ENCODE measurements around the gene GIMAP8. TPM values are rescaled to one million over a fixed set of nuclear protein-coding genes. Genes with fewer than 3 reads are reported as not detected.

GIMAP8 gene
- total RNA-seq, 1 donor = not detected

GRCh38 chr7:150466477-150466876 is 16.0 kb downstream of the GIMAP8 start:
- H3K4me3 ChIP-seq (ENCODE audit: low read depth, low read length) = no peak overlapping the region
- TF ChIP-seq CTCF (IDR thresholded peaks at IDR 0.05; ENCODE audit: insufficient read depth, low read depth, low read length) = no peak
- peak; percentile 19 for DNase-seq (ENCODE audit: low read depth)

GRCh38 chr7:150468241-150468640 is 17.8 kb downstream of the GIMAP8 start:
- no peak for TF ChIP-seq CTCF (IDR thresholded peaks at IDR 0.05; ENCODE audit: insufficient read depth, low read depth, low read length)
- no peak overlapping the region for H3K4me3 ChIP-seq (ENCODE audit: low read depth, low read length)
- no peak for DNase-seq (ENCODE audit: low read depth)

GRCh38 chr7:150471886-150472285 is 21.5 kb downstream of the GIMAP8 start:
- H3K4me3 ChIP-seq (ENCODE audit: low read depth, low read length) = no peak overlapping the region
- no peak for DNase-seq (ENCODE audit: low read depth)
- TF ChIP-seq CTCF (IDR thresholded peaks at IDR 0.05; ENCODE audit: insufficient read depth, low read depth, low read length) = no peak

- no peak for DNase-seq (ENCODE audit: low read depth)
- TF ChIP-seq CTCF (IDR thresholded peaks at IDR 0.05; ENCODE audit: insufficient read depth, low read depth, low read length) = no peak
Measured at GRCh38 chr7:150473902-150474301, 23.5 kb downstream of the GIMAP8 start.

DNA sequence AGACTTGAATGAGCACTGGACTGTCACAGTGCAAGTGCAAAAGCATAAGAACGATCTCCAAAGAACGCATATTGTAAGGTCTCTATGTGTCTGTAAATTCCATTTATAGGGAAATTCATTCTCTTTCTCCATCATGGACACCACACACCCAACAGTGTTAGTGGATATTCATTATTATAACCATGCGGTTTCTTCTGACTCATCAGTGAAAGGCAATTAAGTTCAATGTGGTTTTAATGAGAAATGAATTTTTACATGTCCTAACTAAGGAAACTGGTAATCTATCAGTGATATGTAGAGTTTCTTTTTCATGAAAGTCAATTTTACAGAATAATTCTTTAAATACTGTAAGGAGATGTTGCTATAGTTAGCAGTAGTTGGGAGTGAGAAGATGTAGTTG is 25.9 kb downstream of the GIMAP8 start:
- H3K4me3 ChIP-seq (ENCODE audit: low read depth, low read length) = no peak overlapping the region
- no peak for TF ChIP-seq CTCF (IDR thresholded peaks at IDR 0.05; ENCODE audit: insufficient read depth, low read depth, low read length)
- DNase-seq (ENCODE audit: low read depth) = no peak

More at GRCh38 chr7:150473902-150474301, 23.5 kb downstream of the GIMAP8 start:
- H3K4me3 ChIP-seq (ENCODE audit: low read depth, low read length) = no peak overlapping the region

- TF ChIP-seq CTCF (IDR thresholded peaks at IDR 0.05; ENCODE audit: insufficient read depth, low read depth, low read length) = no peak
- H3K4me3 ChIP-seq (ENCODE audit: low read depth, low read length) = no peak overlapping the region
- no peak for DNase-seq (ENCODE audit: low read depth)
Measured at GRCh38 chr7:150476819-150477631, 26.6 kb downstream of the GIMAP8 start.

Measured in fibroblast of villous mesenchyme (primary cell).